ENCODE data around the gene DOCK2.
A peak's percentile ranks its signal among the peaks of the same experiment; 100 is the strongest.

DOCK2 gene

DNA sequence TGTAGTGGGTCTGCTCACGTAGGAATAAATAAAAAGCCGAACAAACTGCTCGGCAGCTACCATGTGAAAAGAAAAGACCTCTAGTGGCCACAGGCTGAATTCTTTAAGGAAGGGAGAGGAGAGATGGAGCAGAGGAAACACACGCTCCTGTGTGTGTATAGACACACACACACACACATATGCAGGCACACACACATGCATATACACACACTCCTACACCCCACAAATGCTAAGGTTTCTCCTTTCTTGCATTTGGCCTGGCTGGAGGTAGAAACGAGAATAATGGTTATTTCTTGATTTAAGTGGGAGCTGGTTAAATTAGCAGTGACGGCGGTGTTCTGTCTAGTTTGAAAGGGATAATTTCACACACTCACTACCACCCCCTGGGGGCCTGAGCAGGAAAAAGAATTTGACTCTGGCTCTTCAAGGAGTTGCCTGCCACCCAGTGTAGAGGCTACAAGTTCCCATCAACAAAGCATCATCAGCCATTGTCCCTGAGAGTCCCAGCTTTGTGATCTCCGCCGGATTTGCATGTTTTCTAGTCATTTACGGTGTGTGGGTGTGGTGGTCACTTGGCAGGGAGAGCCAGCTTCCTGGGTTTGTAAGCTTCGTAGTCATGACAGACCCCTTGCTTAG lies 343.5 kb downstream of the DOCK2 start, which contains the start of gene INSYN2B:
Gene INSYN2B, minus strand, starts transcription at position 78 of the 636 bp plus-strand sequence. CDS start 96,597 bp downstream, outside the sequence.
- H3K4me3 Mint-ChIP-seq, result no peak within 1 kb of the TSS
- no peaks in the 10 kb centered on the region for H3K4me1 Mint-ChIP-seq (ENCODE audit: low read depth)
- peak; percentile 34 for DNase-seq
- H3K27me3 Mint-ChIP-seq, result no peaks in the 10 kb centered on the region
- no peak within 1 kb of the TSS for H3K27ac Mint-ChIP-seq
- peaks cover 63% of the 10 kb centered on the region for H3K36me3 Mint-ChIP-seq (ENCODE audit: low read depth)
- no peaks in the 10 kb centered on the region for H3K9me3 Mint-ChIP-seq

GRCh38 chr5:169988206-169988605 lies 351.1 kb downstream of the DOCK2 start:
- no peaks in the 10 kb centered on the region for H3K27me3 Mint-ChIP-seq
- no peak for DNase-seq
- no peaks in the 10 kb centered on the region for H3K9me3 Mint-ChIP-seq
- H3K4me1 Mint-ChIP-seq (ENCODE audit: low read depth), result no peaks in the 10 kb centered on the region
- H3K27ac Mint-ChIP-seq, result no peak overlapping the region
- H3K36me3 Mint-ChIP-seq (ENCODE audit: low read depth), result peaks cover 92% of the 10 kb centered on the region
- no peak overlapping the region for H3K4me3 Mint-ChIP-seq

DNA sequence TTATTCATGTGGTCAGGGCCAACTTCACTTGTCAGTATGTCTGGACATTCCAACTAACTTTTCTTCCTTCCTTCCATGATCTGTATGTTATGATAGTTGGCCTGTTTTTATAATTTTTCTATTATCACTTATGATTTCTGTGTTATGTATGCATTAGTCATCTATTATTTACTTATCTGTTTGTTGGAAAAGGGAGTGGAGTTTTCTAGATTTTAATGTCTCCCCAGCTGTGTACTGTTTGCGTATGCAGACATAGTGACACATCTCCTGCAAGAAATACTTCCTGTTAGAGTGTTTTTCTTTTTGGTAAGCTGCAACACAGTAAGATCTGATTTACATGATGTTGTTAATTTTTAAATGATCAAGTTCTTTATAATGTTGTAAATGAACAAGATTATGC lies 351.9 kb downstream of the DOCK2 start:
- Mint-ChIP-seq H3K9me3 (no peaks in the 10 kb centered on the region), H3K4me3 (no peak overlapping the region), H3K27ac (peak overlapping the region; percentile 37), H3K4me1 (ENCODE audit: low read depth) (no peaks in the 10 kb centered on the region), H3K36me3 (ENCODE audit: low read depth) (peaks cover 92% of the 10 kb centered on the region), H3K27me3 (no peaks in the 10 kb centered on the region)
- DNase-seq, result no peak

GRCh38 chr5:169989365-169989764 lies 352.3 kb downstream of the DOCK2 start:
- Mint-ChIP-seq H3K9me3 (no peaks in the 10 kb centered on the region), H3K4me1 (ENCODE audit: low read depth) (no peaks in the 10 kb centered on the region), H3K27me3 (no peaks in the 10 kb centered on the region), H3K36me3 (ENCODE audit: low read depth) (peaks cover 92% of the 10 kb centered on the region), H3K27ac (no peak overlapping the region), H3K4me3 (no peak overlapping the region)
- DNase-seq, result no peak

DNA sequence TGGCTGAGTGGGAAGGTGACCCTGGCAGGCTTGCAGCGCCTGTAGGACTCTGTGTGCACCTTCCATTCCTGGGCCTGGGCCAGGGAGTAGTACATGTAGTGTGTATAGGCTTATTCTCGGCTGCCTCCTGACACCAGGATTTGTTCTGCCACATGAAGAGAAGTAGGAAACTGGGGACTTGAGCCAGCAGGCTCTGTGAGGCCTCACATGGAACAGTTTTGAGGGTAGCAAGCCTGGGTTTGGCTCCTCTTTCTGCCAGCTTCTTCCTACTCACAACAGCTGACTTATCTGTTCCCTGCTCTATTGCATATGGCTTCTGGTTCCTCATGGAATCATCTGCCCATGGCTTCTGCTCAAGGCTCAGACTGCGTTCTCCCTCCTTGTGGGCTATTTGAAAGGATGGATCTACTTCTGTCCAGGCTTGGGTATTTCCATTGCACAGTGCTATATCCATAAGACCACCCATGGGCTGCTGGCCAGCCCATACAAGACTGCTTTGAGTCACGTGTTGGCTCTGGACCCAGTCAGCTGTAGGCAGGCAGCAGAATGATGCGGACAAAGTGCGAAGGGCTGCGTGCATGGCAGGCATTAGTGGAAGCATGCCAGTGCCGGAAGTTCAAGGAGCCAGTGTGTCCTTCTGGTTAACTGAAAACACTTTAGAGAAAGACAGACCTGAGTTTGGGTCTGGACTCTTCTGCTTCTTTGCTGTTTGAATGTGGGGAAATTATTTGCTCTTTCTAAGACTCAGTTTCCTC lies 354.2 kb downstream of the DOCK2 start:
- Mint-ChIP-seq H3K27me3 (no peaks in the 10 kb centered on the region), H3K4me1 (ENCODE audit: low read depth) (no peaks in the 10 kb centered on the region), H3K36me3 (ENCODE audit: low read depth) (peaks cover 91% of the 10 kb centered on the region), H3K9me3 (no peaks in the 10 kb centered on the region), H3K4me3 (no peak overlapping the region), H3K27ac (peak overlapping the region; percentile 44)
- DNase-seq, result no peak

DNA sequence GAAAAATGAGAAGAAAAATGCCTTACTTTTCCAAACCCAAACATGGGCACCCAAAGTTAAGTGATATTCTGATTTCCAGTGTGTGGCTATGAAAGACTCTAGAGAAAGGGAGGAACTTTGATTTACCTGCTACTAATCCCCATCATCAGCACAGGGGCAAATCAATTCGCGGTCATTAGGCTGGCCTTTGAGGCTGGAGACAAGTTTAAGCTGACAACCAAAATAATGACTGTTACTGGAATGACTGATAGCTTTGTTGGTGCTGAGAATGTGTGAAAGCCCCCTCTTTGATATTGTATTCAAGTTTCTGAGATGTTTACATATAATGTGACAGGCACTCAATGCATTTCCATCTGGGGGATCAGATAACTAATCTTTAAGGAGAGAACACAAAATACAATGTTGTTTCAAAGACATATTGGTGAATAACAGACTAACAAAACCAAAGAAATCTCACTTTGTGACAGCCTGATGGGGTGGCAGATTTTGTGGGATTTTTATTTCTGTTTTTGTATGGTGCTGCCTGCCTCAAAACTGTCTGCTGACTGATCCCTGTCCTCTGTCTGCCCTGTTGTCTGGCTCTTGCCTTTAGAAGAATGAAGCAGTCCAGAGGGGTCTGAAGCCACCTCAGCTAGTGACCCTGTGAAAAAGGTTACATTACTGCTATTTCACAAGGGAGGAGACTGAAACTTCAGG lies 355.9 kb downstream of the DOCK2 start:
- H3K36me3 Mint-ChIP-seq (ENCODE audit: low read depth), result peaks cover 84% of the 10 kb centered on the region
- no peaks in the 10 kb centered on the region for H3K27me3 Mint-ChIP-seq
- no peak for DNase-seq
- no peaks in the 10 kb centered on the region for H3K9me3 Mint-ChIP-seq
- H3K27ac Mint-ChIP-seq, result no peak overlapping the region
- no peak overlapping the region for H3K4me3 Mint-ChIP-seq
- no peaks in the 10 kb centered on the region for H3K4me1 Mint-ChIP-seq (ENCODE audit: low read depth)

- Mint-ChIP-seq H3K36me3 (ENCODE audit: low read depth) (peaks cover 86% of the 10 kb centered on the region), H3K4me3 (no peak overlapping the region), H3K9me3 (no peaks in the 10 kb centered on the region), H3K27me3 (no peaks in the 10 kb centered on the region), H3K27ac (no peak overlapping the region), H3K4me1 (ENCODE audit: low read depth) (no peaks in the 10 kb centered on the region)
- DNase-seq, result no peak
These were observed 356.4 kb downstream of the DOCK2 start for GRCh38 chr5:169993485-169993790.

DNA sequence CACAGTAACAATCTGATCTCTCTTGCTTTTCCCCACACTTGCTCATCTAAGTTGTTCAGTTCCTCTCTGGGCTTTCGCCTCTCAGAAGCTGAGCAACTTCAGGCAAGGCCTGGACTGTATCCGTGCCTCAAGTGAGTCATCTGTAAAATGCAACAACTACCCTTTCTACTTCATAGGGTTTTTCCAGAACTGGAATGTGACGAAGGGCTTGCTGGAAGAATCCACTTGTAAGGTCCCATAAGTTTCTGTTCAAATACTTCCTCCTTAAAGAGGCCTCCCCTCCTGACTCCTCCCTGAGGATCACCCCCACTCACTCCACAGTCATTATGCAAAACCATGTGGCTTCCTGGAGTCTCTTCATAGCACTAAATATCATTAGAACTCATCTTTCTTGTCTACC lies 360.7 kb downstream of the DOCK2 start:
- H3K36me3 Mint-ChIP-seq (ENCODE audit: low read depth), result peaks cover 88% of the 10 kb centered on the region
- no peaks in the 10 kb centered on the region for H3K27me3 Mint-ChIP-seq
- no peak overlapping the region for H3K4me3 Mint-ChIP-seq
- peak overlapping the region; percentile 5 for H3K27ac Mint-ChIP-seq
- H3K9me3 Mint-ChIP-seq, result no peaks in the 10 kb centered on the region
- no peak for DNase-seq
- no peaks in the 10 kb centered on the region for H3K4me1 Mint-ChIP-seq (ENCODE audit: low read depth)

DNA sequence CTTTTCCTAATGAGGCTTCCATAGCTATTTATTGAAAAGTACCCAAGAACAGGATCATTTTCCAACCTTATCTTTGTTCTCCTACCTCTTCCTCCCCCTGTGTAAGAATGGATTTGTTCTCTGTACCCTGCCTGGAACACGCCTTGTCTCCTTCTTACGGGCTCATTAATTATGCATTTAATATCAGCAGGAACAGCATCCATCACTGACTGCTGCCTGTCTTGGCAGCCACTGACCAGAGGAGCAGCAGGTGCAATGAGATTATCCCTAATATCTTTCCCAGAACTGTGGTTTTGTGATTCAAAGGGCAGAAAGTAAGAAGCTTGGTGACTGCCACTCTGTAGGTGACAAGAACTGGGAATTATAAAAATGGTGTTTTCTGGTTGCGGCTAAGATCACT lies 362.5 kb downstream of the DOCK2 start:
- Mint-ChIP-seq H3K4me1 (ENCODE audit: low read depth) (no peaks in the 10 kb centered on the region), H3K9me3 (no peaks in the 10 kb centered on the region), H3K27me3 (no peaks in the 10 kb centered on the region), H3K36me3 (ENCODE audit: low read depth) (peaks cover 86% of the 10 kb centered on the region), H3K27ac (no peak overlapping the region), H3K4me3 (no peak overlapping the region)
- DNase-seq, result no peak

DNA sequence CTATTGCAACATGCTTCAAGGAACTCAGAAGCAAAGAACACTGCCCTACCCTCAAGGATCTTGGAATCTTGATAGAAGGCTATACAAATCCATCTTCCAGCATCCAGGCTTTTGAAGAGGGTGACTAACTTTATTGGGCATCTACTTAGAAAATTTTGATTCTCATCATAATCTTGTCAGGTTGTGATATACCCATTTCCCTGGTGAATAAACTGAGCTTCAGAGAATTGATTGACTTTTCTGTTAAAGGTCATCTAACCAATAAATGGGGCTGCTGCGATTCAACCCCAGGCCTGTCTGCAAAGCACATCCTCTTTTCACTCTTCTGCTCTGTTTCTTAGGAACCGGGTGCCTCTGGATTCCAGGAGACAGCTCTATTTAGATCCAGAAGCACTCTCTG lies 363.1 kb downstream of the DOCK2 start:
- Mint-ChIP-seq H3K9me3 (no peaks in the 10 kb centered on the region), H3K4me1 (ENCODE audit: low read depth) (no peaks in the 10 kb centered on the region), H3K4me3 (no peak overlapping the region), H3K36me3 (ENCODE audit: low read depth) (peaks cover 84% of the 10 kb centered on the region), H3K27ac (no peak overlapping the region), H3K27me3 (no peaks in the 10 kb centered on the region)
- DNase-seq, result no peak

GRCh38 chr5:170006021-170006420 lies 368.9 kb downstream of the DOCK2 start:
- Mint-ChIP-seq H3K4me1 (ENCODE audit: low read depth) (no peaks in the 10 kb centered on the region), H3K4me3 (no peak overlapping the region), H3K27me3 (no peaks in the 10 kb centered on the region), H3K9me3 (no peaks in the 10 kb centered on the region), H3K36me3 (ENCODE audit: low read depth) (peaks cover 86% of the 10 kb centered on the region), H3K27ac (no peak overlapping the region)
- DNase-seq, result no peak

GRCh38 chr5:170008376-170008775 lies 371.3 kb downstream of the DOCK2 start:
- Mint-ChIP-seq H3K27ac (no peak overlapping the region), H3K9me3 (no peaks in the 10 kb centered on the region), H3K36me3 (ENCODE audit: low read depth) (peaks cover 83% of the 10 kb centered on the region), H3K27me3 (no peaks in the 10 kb centered on the region), H3K4me3 (no peak overlapping the region), H3K4me1 (ENCODE audit: low read depth) (no peaks in the 10 kb centered on the region)
- no peak for DNase-seq

GRCh38 chr5:170010595-170010994 lies 373.5 kb downstream of the DOCK2 start:
- Mint-ChIP-seq H3K27me3 (no peaks in the 10 kb centered on the region), H3K27ac (no peak overlapping the region), H3K36me3 (ENCODE audit: low read depth) (peaks cover 81% of the 10 kb centered on the region), H3K9me3 (no peaks in the 10 kb centered on the region), H3K4me1 (ENCODE audit: low read depth) (no peaks in the 10 kb centered on the region), H3K4me3 (no peak overlapping the region)
- DNase-seq, result no peak

- H3K4me3 Mint-ChIP-seq, result no peak overlapping the region
- no peak for DNase-seq
- H3K9me3 Mint-ChIP-seq, result no peaks in the 10 kb centered on the region
- no peaks in the 10 kb centered on the region for H3K4me1 Mint-ChIP-seq (ENCODE audit: low read depth)
- no peak overlapping the region for H3K27ac Mint-ChIP-seq
- peaks cover 82% of the 10 kb centered on the region for H3K36me3 Mint-ChIP-seq (ENCODE audit: low read depth)
- H3K27me3 Mint-ChIP-seq, result no peaks in the 10 kb centered on the region
These were observed 374.7 kb downstream of the DOCK2 start for GRCh38 chr5:170011751-170012150.

GRCh38 chr5:170012622-170013021 lies 375.5 kb downstream of the DOCK2 start:
- Mint-ChIP-seq H3K36me3 (ENCODE audit: low read depth) (peaks cover 82% of the 10 kb centered on the region), H3K27ac (no peak overlapping the region), H3K4me1 (ENCODE audit: low read depth) (no peaks in the 10 kb centered on the region), H3K27me3 (no peaks in the 10 kb centered on the region), H3K9me3 (no peaks in the 10 kb centered on the region), H3K4me3 (no peak overlapping the region)
- no peak for DNase-seq
